H1 (cell line): ENCODE results near the gene PIK3R1. TPM values are rescaled to one million over a fixed set of nuclear protein-coding genes. Genes with fewer than 3 reads are reported as not detected.

ENCODE experiments used
- BCL11A ChIP-seq, 2 experiments: IDR thresholded peaks; one replicate each; pipeline ENCODE4 v1.6.1; 2011; ENCODE audit warnings: low read depth in 2 of 2, low read length in 2 of 2, mild to moderate bottlenecking in 2 of 2
- KDM5A ChIP-seq: fragments of 200-600 bp; IDR thresholded peaks from 2 replicates; pipeline ENCODE4 v1.7.1; 2012; ENCODE audit warnings: mild to moderate bottlenecking, low read length, inconsistent platforms, mixed read lengths
- POLR2A ChIP-seq, 2 experiments: IDR thresholded peaks; 1 replicate in 1 of 2; 2 replicates in 1 of 2; pipeline ENCODE4 v1.6.1; 2011; ENCODE audit warnings: low read depth in 2 of 2, low read length in 2 of 2, mild to moderate bottlenecking in 2 of 2; ENCODE audit errors: control extremely low read depth in 1 of 2
- SIX5 ChIP-seq: IDR thresholded peaks from 2 replicates; pipeline ENCODE4 v1.6.1; 2011; ENCODE audit warnings: mild to moderate bottlenecking, low read depth, low read length
- polyA plus RNA-seq, 7 experiments: library from polyadenylated mRNA; depleted of rRNA in 3 of 7; stranded (reverse) in 5 of 7; unstranded in 2 of 7; fragments of >200 nt in 5 of 7; fragments of 200-250 nt in 2 of 7; gene quantifications; 1 replicate in 5 of 7; 2 replicates in 1 of 7; 4 replicates in 1 of 7; pipeline versions ENCODE4 v1.2.1 to v1.2.3, GENCODE V29; 2011 to 2013; ENCODE audit warnings: missing spikeins in 2 of 7, mixed read lengths in 2 of 7
- total RNA-seq: library from RNA; stranded (reverse); fragmentation: NEBNext Ultra II Directional; extraction: Animal tissue kit (Norgen Biotek cat#: 25700); gene quantifications from 2 replicates; pipeline ENCODE4 v1.2.1, GENCODE V29; 2021
- TF ChIP-seq, protein P1 (sequence below): IDR thresholded peaks from 2 replicates; pipeline ENCODE4 v1.6.1; 2011; ENCODE audit warnings: low read depth, mild to moderate bottlenecking, low read length; ENCODE audit not compliant: insufficient read depth

PIK3R1 gene
- total and polyA plus RNA-seq, 2 of the 8 experiments (the other 6 are each of a cell fraction or from before 2014, with no cell fraction given) = 2.3 to 13.7 TPM

DNA sequence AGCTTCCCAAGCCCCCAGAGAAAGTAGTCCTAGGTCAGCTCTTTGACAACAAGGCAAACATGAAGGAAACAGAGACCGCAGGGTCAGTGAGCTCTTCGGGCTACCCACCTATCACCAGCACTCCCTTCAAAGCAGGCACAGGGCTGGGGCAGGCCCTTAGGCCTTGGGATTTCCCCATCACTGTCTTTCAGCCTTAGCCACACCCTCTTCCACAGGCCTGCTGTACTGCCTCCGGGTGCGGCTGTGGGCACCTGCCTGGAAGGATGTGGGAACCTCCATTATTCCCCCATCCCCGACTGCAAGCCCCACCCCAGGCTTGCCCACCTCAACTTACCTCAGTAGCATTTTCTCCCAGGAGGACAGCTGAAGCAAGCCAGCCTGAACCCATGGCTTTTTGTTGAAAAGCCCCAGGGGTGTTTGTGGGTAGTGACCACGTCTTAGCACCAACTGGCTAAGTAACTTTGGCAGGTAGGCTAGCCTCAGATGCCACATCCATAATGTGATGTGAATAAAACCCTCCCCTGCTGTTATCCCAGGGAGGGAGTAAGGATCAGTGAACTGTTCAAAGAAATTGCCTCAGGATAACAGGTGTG is 100.2 kb downstream of the PIK3R1 start (continued):
- TF ChIP-seq, protein P1, sequence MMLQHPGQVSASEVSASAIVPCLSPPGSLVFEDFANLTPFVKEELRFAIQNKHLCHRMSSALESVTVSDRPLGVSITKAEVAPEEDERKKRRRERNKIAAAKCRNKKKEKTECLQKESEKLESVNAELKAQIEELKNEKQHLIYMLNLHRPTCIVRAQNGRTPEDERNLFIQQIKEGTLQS = no peak
- no peak for TF ChIP-seq BCL11A (IDR thresholded peaks at IDR 0.05; ENCODE audit: low read depth in 2 of 2, low read length in 2 of 2)
- no peak for TF ChIP-seq KDM5A
- TF ChIP-seq SIX5 = no peak
- TF ChIP-seq POLR2A (IDR thresholded peaks at IDR 0.05; ENCODE audit: control extremely low read depth in 1 of 2, low read depth in 2 of 2, low read length in 2 of 2) = no peak
